ENCODE data around the gene BCAS3.

DNA sequence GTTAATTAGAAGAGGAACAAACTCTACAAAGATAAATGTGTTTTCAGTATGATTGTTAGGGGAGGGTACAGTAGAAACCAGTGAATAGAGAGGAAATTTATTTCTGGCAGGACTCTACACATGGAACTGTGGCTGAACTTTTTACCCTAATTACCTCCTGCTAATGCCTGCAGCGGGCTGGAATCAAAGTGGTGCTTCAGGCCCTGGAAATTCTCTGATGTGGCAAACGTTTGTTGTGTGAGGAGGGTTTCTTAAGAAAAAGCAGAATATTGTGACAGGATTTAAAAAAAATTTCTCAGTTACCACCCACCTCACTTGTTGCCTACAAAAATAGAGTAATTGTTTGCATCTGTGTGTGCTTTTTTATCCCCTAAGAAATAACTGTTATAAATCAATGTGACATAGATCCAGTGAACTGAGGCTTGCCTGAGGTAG lies 154.5 kb downstream of the BCAS3 start:
- TF ChIP-seq, protein P1, sequence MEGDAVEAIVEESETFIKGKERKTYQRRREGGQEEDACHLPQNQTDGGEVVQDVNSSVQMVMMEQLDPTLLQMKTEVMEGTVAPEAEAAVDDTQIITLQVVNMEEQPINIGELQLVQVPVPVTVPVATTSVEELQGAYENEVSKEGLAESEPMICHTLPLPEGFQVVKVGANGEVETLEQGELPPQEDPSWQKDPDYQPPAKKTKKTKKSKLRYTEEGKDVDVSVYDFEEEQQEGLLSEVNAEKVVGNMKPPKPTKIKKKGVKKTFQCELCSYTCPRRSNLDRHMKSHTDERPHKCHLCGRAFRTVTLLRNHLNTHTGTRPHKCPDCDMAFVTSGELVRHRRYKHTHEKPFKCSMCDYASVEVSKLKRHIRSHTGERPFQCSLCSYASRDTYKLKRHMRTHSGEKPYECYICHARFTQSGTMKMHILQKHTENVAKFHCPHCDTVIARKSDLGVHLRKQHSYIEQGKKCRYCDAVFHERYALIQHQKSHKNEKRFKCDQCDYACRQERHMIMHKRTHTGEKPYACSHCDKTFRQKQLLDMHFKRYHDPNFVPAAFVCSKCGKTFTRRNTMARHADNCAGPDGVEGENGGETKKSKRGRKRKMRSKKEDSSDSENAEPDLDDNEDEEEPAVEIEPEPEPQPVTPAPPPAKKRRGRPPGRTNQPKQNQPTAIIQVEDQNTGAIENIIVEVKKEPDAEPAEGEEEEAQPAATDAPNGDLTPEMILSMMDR (IDR thresholded peaks at IDR 0.05): no peak
- no peak for TF ChIP-seq EP300 (IDR thresholded peaks at IDR 0.05)
